Skeletal muscle satellite cell (primary cell): ENCODE data around the gene COG2.
"Not testable (repeated sequence)": the region's sequence is repeated elsewhere in the genome, so short reads cannot be mapped to it uniquely, and the experiment has no call there.

Experiments used
- H3K27me3 ChIP-seq: 2 replicates; pipeline ENCODE4 v1.7.0; 2013; ENCODE audit warnings: low read length; ENCODE audit not compliant: control insufficient read depth, insufficient read depth
- H3K36me3 ChIP-seq: 2 replicates; pipeline ENCODE4 v1.7.0; 2013; ENCODE audit warnings: mild to moderate bottlenecking, control low read depth, low read length; ENCODE audit not compliant: insufficient read depth
- H3K4me1 ChIP-seq: 2 replicates; pipeline ENCODE4 v1.7.0; 2013; ENCODE audit warnings: low read length; ENCODE audit not compliant: control insufficient read depth, insufficient read depth
- H3K4me2 ChIP-seq: 2 replicates; pipeline ENCODE4 v1.7.0; 2013; ENCODE audit warnings: mild to moderate bottlenecking, low read length
- H3K4me3 ChIP-seq: 2 replicates; pipeline ENCODE4 v1.7.0; 2013; ENCODE audit warnings: low read length
- H3K9ac ChIP-seq: 2 replicates; pipeline ENCODE4 v1.7.0; 2013; ENCODE audit warnings: mild to moderate bottlenecking, low read depth, low read length, moderate library complexity
- H3K9me3 ChIP-seq: replicated peaks from 2 replicates; pipeline ENCODE4 v1.7.0; 2013; ENCODE audit warnings: mild to moderate bottlenecking, control low read depth, low read length

The COG2 gene

DNA sequence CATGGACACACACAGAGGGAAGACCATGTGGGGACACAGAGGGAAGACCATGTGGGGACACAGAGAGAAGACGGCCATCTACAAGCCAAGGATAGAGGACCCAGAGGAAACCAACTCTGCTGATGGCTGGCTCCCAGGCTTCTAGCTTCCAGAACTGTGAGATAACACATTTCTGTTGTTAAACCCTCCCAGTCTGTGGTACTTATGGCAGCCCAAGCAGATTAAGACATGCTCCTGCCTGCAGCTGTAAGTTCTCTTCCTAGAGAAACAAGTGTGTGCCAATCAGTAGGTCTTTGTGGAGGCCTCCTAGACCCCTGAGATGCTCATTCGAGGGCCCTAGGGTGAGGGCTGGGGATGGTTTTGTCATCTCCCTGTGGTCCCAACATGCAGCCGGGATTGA is 69.0 kb downstream of the COG2 start:
- Histone ChIP-seq H3K27me3 (peaks cover 5% of the 10 kb centered on the region), H3K9me3 (no peaks in the 10 kb centered on the region), H3K9ac (no peak overlapping the region), H3K4me1 (peaks cover 11% of the 10 kb centered on the region), H3K36me3 (no peaks in the 10 kb centered on the region), H3K4me3 (no peak overlapping the region), H3K4me2 (no peak overlapping the region)

DNA sequence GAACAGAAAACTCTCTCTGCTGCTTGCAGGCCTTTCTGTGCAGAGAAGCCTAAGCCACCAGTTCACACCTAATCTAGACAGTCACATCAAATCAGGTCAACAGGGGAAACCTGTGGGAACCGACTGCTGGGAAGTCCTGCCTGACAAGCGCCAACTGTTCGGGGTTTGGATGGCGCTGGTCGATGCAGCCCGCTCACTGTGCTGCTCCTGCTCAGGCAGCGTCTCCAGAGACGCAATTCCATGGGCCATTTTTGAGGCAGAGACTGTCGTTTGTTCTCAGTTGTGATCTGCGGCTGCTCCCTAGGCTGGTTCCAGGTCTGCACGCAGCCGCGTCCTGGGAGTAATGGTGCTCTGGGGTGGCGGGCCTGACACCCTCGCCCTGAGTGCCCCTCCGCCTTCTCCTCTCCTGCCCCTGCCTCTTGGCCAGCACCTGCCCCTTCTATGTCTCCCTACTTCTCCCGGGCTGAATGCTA is 70.2 kb downstream of the COG2 start:
- Histone ChIP-seq H3K9me3 (no peaks in the 10 kb centered on the region), H3K27me3 (peaks cover 5% of the 10 kb centered on the region), H3K4me2 (no peak overlapping the region), H3K36me3 (no peaks in the 10 kb centered on the region), H3K4me3 (no peak overlapping the region), H3K4me1 (peaks cover 11% of the 10 kb centered on the region), H3K9ac (no peak overlapping the region)

DNA sequence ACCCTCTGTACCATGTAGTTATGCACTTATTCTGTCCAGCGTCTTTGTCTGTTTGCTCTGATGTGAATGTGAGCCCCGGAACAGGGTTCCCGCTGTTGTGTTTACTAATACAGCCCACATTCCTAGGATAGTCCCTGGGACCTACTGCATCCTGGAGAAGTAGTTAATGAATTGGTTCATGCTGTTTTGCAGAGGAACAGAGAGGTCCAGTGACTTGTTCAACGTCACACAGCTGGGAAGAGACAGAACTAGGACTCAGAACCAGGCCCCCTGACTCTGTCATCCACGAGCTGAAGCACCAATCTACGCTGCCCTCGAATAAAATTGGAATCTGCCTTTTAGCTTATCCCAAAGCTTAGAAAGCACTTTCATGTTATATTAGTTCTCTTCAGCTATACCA is 70.9 kb downstream of the COG2 start:
- Histone ChIP-seq H3K4me3 (no peak overlapping the region), H3K27me3 (peaks cover 5% of the 10 kb centered on the region)

DNA sequence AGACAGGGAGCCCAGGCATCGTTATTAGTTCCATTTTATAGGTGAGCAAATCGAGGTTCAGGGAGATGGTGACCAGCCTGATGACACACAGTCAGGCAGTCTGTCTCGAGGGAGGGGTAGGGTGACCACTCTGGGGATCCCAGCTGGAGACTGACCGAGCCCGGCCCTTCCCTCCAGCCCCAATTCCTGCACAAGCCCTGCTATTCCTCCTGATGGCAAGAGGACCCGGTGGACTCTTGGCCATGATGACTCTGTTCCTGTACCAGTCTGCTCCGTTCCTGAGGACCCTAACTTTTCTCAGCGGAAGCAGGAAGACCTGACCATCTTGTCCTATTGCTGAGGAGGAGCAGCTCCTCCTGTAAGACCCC is 71.2 kb downstream of the COG2 start:
- H3K4me2 ChIP-seq: peak overlapping the region; percentile 78
- peak overlapping the region; percentile 41 for H3K4me3 ChIP-seq

More for the DNA sequence above, 70.9 kb downstream of the COG2 start:
- H3K4me2 ChIP-seq: no peak overlapping the region
- no peak overlapping the region for H3K9ac ChIP-seq
- H3K9me3 ChIP-seq: no peaks in the 10 kb centered on the region
- peaks cover 11% of the 10 kb centered on the region for H3K4me1 ChIP-seq
- H3K36me3 ChIP-seq: no peaks in the 10 kb centered on the region

DNA sequence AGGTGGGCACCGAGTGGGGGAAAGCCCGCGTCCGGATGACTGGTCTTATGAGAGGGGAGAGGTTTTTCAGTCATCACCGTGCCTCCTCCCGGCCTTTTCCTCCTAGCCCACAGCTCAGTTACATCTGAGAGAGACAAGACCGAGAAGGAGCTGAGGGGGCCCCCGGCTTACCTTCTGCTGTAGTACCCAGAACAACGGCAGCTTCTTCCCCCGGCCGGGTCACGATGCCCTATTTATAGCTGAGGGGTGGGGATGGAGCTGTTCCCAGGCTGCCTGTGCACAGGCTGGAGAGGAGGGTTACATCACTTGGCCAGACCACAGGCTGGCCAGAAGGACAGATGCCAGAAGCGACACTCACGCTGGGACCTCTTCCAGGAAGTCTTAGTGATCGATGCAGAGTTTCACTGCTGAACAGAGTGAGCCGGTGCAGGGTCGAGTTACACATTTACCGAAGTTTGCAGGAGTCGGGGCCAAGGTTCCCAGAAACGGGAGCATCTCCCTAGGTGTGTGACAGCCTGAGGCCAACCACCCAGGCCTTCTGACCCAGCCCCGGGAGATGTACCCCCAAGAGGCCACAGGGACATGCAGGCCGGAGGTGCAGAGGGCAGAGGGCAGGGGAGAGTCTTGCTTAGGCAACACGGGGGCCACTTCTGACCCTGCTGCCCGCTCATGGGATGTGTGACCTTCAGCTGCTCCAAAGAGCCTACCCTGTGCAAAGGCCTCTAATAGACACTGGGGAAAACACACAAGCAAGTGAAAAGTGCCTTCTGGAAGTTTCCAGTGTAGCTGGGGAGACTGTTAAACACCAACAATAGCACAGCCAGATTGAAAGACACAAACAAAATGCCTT is 71.9 kb downstream of the COG2 start, which contains the start of gene AGT:
AGT (minus strand) TSS at position 208 of the 850 bp plus-strand sequence. CDS start 3,299 bp downstream, outside the sequence.
- Histone ChIP-seq H3K4me2 (peak within 1 kb of the TSS; percentile 78), H3K4me3 (peak within 1 kb of the TSS; percentile 41), H3K36me3 (no peaks in the 10 kb centered on the region), H3K27me3 (peaks cover 5% of the 10 kb centered on the region), H3K4me1 (peaks cover 11% of the 10 kb centered on the region), H3K9me3 (no peaks in the 10 kb centered on the region), H3K9ac (no peak within 1 kb of the TSS)

More for the DNA sequence above, 71.2 kb downstream of the COG2 start:
- Histone ChIP-seq H3K9ac (no peak overlapping the region), H3K9me3 (no peaks in the 10 kb centered on the region), H3K4me1 (peaks cover 11% of the 10 kb centered on the region), H3K27me3 (peaks cover 5% of the 10 kb centered on the region), H3K36me3 (no peaks in the 10 kb centered on the region)

DNA sequence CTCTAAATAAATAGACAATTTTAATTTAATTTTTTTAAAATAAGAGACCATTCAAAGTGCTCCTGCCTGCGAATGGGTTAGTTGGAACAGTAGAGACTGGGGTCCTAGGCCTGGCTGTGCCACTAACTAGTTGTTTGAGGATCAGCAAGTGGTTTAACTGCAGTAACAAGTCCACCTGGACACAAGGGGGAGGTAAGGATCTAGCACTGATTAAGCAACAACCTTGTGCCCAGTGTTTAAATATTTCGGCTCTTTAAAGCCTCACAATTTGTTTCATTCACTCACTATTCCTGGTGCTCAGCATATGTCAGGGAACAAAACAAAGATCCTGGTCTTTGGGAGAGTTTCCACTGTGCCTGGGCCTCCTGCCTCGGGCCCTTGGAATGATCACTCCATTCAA is 73.2 kb downstream of the COG2 start:
- Histone ChIP-seq H3K9me3 (no peaks in the 10 kb centered on the region), H3K4me3 (no peak overlapping the region), H3K4me1 (peaks cover 11% of the 10 kb centered on the region), H3K9ac (no peak overlapping the region), H3K27me3 (peaks cover 5% of the 10 kb centered on the region), H3K36me3 (no peaks in the 10 kb centered on the region), H3K4me2 (no peak overlapping the region)

DNA sequence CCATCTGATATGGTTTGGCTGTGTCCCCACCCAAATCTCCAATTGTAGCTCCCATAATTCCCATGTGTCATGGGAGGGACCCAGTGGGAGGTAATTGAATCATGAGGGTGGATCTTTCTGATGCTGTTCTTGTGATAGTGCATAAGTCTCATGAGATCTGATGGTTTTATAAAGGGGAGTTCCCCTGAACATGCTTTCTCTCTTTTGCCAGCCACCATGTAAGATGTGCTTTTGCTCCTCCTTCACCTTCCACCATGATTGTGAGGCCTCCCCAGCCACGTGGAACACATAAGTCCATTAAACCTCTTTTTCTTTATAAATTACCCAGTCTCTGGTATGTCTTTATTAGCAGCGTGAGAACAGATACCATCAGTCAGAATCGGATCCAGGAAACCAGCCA is 74.2 kb downstream of the COG2 start:
- H3K9me3 ChIP-seq, H3K4me3 ChIP-seq, H3K9ac ChIP-seq, H3K27me3 ChIP-seq, H3K4me2 ChIP-seq, H3K36me3 ChIP-seq: not testable (repeated sequence)
- peaks cover 11% of the 10 kb centered on the region for H3K4me1 ChIP-seq

DNA sequence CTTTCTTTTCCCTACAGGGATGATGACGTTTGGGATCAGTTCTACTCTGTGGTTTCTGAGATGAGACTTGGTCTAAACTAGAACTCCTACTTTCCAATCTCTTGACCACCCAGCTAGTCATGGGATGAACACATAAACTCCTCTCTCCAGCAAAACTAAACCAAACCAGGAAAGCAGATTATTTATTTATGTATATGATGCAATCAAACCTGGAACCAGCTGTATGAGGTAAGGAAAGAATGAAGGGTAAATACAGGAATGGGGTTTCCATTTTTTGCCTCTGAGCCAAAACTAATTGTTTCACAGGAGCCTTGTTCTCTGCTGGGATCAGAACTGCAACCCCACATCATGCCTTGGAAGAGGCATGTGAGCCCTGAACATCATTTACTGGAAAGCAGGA is 75.0 kb downstream of the COG2 start:
- Histone ChIP-seq H3K36me3 (no peaks in the 10 kb centered on the region), H3K27me3 (peaks cover 2% of the 10 kb centered on the region), H3K9ac (no peak overlapping the region), H3K4me2 (no peak overlapping the region), H3K4me3 (no peak overlapping the region), H3K9me3 (no peaks in the 10 kb centered on the region), H3K4me1 (peaks cover 11% of the 10 kb centered on the region)

DNA sequence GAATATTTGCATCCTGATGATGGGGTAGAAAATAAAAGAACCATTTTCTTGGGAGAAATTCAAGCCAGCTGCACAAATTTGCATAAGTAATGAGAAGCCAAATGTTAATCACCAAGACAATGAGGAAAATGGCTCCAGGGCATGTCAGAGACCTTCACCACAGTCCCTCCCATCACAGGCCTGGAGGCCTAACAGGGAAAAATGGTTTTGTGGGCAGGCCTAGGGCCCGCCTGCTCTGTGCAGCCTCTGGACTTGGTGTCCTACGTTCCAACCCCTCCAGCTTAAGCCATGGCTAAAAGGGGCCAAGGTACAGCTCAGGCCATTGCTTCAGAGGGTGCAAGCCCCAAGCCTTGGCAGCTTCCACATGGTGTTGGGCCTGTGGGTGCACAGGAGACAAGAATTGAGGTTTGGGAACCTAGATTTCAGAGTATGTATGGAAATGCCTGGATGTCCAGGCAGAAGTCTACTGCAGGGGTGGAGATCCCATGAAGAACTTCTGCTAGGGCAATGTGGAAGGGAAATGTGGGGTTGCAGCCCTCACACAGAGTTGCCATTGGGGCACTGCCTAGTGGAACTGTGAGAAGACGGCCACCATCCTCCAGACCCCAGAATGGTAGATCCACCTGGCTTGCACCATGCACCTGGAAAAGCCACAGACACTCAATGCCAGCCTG is 79.7 kb downstream of the COG2 start:
- H3K4me2 ChIP-seq, H3K9ac ChIP-seq, H3K4me3 ChIP-seq, H3K9me3 ChIP-seq, H3K27me3 ChIP-seq, H3K36me3 ChIP-seq, H3K4me1 ChIP-seq: not testable (repeated sequence)

DNA sequence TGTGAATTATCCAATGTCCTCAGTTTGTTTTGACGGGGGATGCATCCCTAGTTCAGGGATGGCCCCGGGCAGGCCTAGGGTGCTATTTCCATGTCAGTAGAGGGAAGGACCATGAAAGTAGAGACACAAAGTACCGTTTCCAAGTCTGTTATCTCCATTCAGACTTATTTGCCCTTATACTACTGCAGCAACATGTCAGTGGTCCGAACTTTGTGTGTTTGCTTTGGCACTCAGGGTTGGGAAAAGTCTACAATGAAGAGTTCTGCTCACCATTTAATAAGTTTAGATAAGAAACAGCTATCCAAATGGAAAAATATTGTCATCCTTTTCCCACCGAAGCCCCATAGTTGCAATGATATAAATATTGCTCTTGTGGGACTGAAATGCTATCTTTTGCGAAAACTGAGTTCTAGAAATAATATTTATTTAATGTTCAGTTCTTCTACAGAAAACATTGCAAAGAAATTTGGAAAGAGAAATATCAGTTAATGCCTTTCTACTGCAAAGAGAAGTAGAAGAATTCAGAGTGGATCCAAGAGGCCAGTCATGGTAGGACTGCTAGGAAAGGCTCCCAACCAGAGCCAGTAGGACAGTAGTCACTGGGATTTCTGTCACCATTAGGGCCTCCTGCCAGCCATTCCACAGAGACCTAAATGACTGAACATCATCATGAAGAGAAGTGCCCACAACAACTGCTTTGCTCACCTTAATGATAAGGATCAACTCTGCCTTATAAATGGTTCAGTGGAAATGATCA is 83.2 kb downstream of the COG2 start:
- no peaks in the 10 kb centered on the region for H3K4me1 ChIP-seq
- H3K4me3 ChIP-seq: no peak overlapping the region
- no peaks in the 10 kb centered on the region for H3K9me3 ChIP-seq
- no peak overlapping the region for H3K4me2 ChIP-seq
- peaks cover 4% of the 10 kb centered on the region for H3K27me3 ChIP-seq
- H3K9ac ChIP-seq: no peak overlapping the region
- no peaks in the 10 kb centered on the region for H3K36me3 ChIP-seq

DNA sequence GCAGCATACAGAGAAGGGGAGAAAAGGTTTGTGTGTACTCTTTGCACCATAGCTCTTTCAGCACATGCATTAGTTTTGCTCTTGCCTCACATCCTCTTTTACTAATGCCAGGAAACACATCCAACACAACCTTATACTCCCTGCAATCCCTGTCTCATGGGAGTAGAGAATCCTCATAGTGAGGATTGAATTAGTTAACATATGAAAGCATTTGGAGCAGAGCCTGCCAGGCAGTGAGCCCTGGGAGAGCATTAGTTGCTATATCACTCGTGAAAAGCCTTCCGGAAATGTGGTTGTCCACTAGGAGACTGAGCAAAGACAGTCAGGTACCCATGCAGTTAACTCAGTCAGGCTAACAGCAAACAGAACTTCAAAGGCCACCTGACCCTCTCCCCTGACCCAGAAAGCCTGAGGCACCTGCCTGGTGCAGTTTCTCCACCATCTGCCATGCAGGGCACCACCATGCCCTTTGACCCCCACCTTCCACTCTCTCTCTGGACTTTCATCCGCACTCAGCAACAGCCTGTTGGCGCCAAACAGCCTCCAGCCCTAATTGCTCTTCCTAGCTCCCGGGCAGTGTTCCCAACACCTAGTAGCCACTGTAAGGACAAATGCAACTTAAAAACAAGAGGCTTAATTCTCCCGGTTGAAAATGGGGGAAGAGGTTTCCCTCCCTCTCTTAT is 86.6 kb downstream of the COG2 start:
- Histone ChIP-seq H3K4me1 (no peaks in the 10 kb centered on the region), H3K36me3 (no peaks in the 10 kb centered on the region), H3K9ac (no peak overlapping the region), H3K27me3 (peaks cover 4% of the 10 kb centered on the region), H3K9me3 (no peaks in the 10 kb centered on the region), H3K4me3 (no peak overlapping the region), H3K4me2 (no peak overlapping the region)
